ENCODE results near the gene MTHFD1L.

DNA sequence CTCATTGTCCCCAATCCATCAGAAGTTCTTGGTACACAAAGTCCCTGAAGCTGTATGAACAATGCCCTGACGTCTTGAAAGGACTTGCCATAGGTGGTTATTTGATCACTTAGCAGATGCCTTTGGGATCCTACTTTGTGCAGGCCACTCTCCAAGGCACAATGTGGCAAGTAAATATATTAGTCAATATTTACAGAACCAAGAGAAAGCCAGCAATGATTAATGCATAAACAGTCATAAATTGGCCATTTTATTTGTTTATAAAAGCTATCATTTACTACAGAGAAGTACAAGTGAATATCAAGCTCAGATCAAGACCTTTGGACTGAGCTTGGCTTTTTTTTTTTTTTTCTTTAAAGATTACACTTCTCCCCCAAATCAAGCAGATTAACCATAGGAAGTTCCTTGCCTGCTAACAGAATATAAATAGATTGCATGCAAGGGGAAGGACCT is 161.8 kb downstream of the MTHFD1L start:
- TF ChIP-seq, protein P1, sequence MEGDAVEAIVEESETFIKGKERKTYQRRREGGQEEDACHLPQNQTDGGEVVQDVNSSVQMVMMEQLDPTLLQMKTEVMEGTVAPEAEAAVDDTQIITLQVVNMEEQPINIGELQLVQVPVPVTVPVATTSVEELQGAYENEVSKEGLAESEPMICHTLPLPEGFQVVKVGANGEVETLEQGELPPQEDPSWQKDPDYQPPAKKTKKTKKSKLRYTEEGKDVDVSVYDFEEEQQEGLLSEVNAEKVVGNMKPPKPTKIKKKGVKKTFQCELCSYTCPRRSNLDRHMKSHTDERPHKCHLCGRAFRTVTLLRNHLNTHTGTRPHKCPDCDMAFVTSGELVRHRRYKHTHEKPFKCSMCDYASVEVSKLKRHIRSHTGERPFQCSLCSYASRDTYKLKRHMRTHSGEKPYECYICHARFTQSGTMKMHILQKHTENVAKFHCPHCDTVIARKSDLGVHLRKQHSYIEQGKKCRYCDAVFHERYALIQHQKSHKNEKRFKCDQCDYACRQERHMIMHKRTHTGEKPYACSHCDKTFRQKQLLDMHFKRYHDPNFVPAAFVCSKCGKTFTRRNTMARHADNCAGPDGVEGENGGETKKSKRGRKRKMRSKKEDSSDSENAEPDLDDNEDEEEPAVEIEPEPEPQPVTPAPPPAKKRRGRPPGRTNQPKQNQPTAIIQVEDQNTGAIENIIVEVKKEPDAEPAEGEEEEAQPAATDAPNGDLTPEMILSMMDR (IDR thresholded peaks at IDR 0.05), result no peak
- no peak for TF ChIP-seq POLR2A (IDR thresholded peaks at IDR 0.05)

All from body of pancreas (tissue), 4 donors.